Bronchial epithelial cell (primary cell): ENCODE measurements around the gene PLEKHA6. TPM values are rescaled to one million over a fixed set of nuclear protein-coding genes. Genes with fewer than 3 reads are reported as not detected.
A peak's percentile ranks its signal among the peaks of the same experiment; 100 is the strongest.

ENCODE experiments used
- DNase-seq: peaks from one replicate; pipeline ENCODE4 v3.0.0-alpha.2; 2010; ENCODE audit warnings: low read depth
- FAIRE-seq: peaks from 2 replicates; lab custom pipeline; 2011; peaks lifted over from hg19 to GRCh38; lab: Jason Lieb, UNC
- H3K27me3 ChIP-seq: 2 replicates; pipeline ENCODE4 v1.5.1; 2011; ENCODE audit warnings: low read length; ENCODE audit not compliant: control insufficient read depth, insufficient read depth
- H3K36me3 ChIP-seq: 2 replicates; pipeline ENCODE4 v1.5.1; 2011; ENCODE audit warnings: low read length; ENCODE audit not compliant: control insufficient read depth, insufficient read depth
- H3K4me3 ChIP-seq: 2 replicates; pipeline ENCODE4 v1.5.1; 2011; ENCODE audit warnings: mild to moderate bottlenecking, low read depth, low read length, control low read depth
- CTCF ChIP-seq: IDR thresholded peaks from 2 replicates; pipeline ENCODE4 v1.5.1; 2011; ENCODE audit warnings: mild to moderate bottlenecking, moderate library complexity, low read length, control low read depth, inconsistent platforms; ENCODE audit not compliant: insufficient read depth, severe bottlenecking
- total RNA-seq: library from RNA; depleted of rRNA; stranded (reverse); fragments of >200 nt; gene quantifications from 2 replicates; pipeline ENCODE4 v1.2.1, GENCODE V29; 2014

The PLEKHA6 gene
- total RNA-seq, 1 donor from 2014 or later = 2.1 TPM

- no peak for TF ChIP-seq CTCF
- FAIRE-seq = no peak
- no peak for DNase-seq
Observed at GRCh38 chr1:204295671-204296070, 64.1 kb downstream of the PLEKHA6 start.

GRCh38 chr1:204294357-204294756 lies 65.4 kb downstream of the PLEKHA6 start:
- no peak for TF ChIP-seq CTCF
- Histone ChIP-seq H3K4me3 (no peak overlapping the region), H3K27me3 (no peaks in the 10 kb centered on the region), H3K36me3 (no peaks in the 10 kb centered on the region)
- DNase-seq = peak; percentile 92
- FAIRE-seq = no peak

More at GRCh38 chr1:204295671-204296070, 64.1 kb downstream of the PLEKHA6 start:
- H3K36me3 ChIP-seq = no peaks in the 10 kb centered on the region
- H3K27me3 ChIP-seq = no peaks in the 10 kb centered on the region
- H3K4me3 ChIP-seq = no peak overlapping the region

GRCh38 chr1:204293605-204294337 lies 66.0 kb downstream of the PLEKHA6 start:
- DNase-seq (no peak), FAIRE-seq (no peak)
- no peak overlapping the region for H3K4me3 ChIP-seq
- no peak for TF ChIP-seq CTCF
- H3K27me3 ChIP-seq = no peaks in the 10 kb centered on the region
- H3K36me3 ChIP-seq = no peaks in the 10 kb centered on the region

DNA sequence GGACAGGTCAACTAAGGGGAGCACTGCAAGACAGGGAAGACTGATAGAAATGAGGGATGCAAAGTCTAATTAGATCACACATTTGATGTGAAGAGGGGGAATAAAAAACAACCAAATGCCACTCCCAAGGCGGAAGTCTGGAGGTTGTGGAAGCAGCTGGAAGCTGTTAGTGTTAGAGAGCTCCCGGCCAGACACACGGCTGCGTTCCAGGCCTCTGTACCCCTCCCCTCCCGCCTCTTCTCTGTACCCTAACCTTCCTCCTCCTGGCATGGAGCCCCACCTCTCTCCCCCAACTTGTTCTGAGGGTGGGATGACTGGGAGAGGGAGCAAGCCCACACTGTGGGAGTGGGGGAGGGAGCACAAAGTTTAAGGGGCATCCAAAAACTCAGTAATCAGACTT lies 67.0 kb downstream of the PLEKHA6 start:
- H3K27me3 ChIP-seq = no peaks in the 10 kb centered on the region
- TF ChIP-seq CTCF = no peak
- H3K36me3 ChIP-seq = no peaks in the 10 kb centered on the region
- no peak for FAIRE-seq
- no peak overlapping the region for H3K4me3 ChIP-seq
- DNase-seq = no peak

- no peak for FAIRE-seq
- H3K36me3 ChIP-seq = no peaks in the 10 kb centered on the region
- no peak overlapping the region for H3K4me3 ChIP-seq
- TF ChIP-seq CTCF = no peak
- H3K27me3 ChIP-seq = no peaks in the 10 kb centered on the region
- DNase-seq = no peak
Observed at GRCh38 chr1:204289280-204289679, 70.4 kb downstream of the PLEKHA6 start.
